ENCODE measurements around the gene BBIP1. TPM values are rescaled to one million over a fixed set of nuclear protein-coding genes. Genes with fewer than 3 reads are reported as not detected.

Gene BBIP1
- total RNA-seq, 2 experiments from 2014 or later = 37.2 to 42.6 TPM

- DNase-seq = no peak
- CTCF ChIA-PET = interaction anchor here (0.7 to 4.2 kb wide), 5 partner anchors 27 to 255 kb away, joined by 3 to 13 read pairs (median 5); no protein-coding TSS in a partner anchor
- peak overlapping the region; percentile 84 for H3K27ac Mint-ChIP-seq
- H3K27me3 Mint-ChIP-seq (ENCODE audit: low read depth) = no peaks in the 10 kb centered on the region
- no peaks in the 10 kb centered on the region for H3K36me3 Mint-ChIP-seq (ENCODE audit: low read depth)
- H3K4me1 Mint-ChIP-seq (ENCODE audit: low read depth) = peaks cover 96% of the 10 kb centered on the region
- peak overlapping the region; percentile 1 for H3K4me3 Mint-ChIP-seq
- intact Hi-C loops (cut with micrococcal nuclease) = loop anchor here (1.0 to 2.0 kb wide), 6 partner anchors 17 to 509 kb away; no protein-coding TSS in a partner anchor
- H3K9me3 Mint-ChIP-seq = no peaks in the 10 kb centered on the region
Observed at GRCh38 chr10:110865809-110866482, 53.0 kb downstream of the BBIP1 start.

- intact Hi-C loops (cut with micrococcal nuclease) = loop anchor here (1.0 to 2.0 kb wide), 5 partner anchors 18 to 508 kb away; no protein-coding TSS in a partner anchor
- DNase-seq = peak; percentile 13
- Mint-ChIP-seq H3K4me1 (ENCODE audit: low read depth) (peaks cover 96% of the 10 kb centered on the region), H3K9me3 (no peaks in the 10 kb centered on the region), H3K27ac (peak overlapping the region; percentile 84), H3K36me3 (ENCODE audit: low read depth) (no peaks in the 10 kb centered on the region), H3K27me3 (ENCODE audit: low read depth) (no peaks in the 10 kb centered on the region), H3K4me3 (peak overlapping the region; percentile 32)
- CTCF ChIA-PET = interaction anchor here (0.9 to 4.2 kb wide), 4 partner anchors 28 to 255 kb away, joined by 3 to 13 read pairs (median 5); no protein-coding TSS in a partner anchor
Observed at GRCh38 chr10:110865186-110865808, 53.7 kb downstream of the BBIP1 start.

GRCh38 chr10:110864662-110865140, 54.3 kb downstream of the BBIP1 start:
- no peaks in the 10 kb centered on the region for H3K9me3 Mint-ChIP-seq
- DNase-seq = peak; percentile 69
- peak overlapping the region; percentile 84 for H3K27ac Mint-ChIP-seq
- intact Hi-C loops (cut with micrococcal nuclease) = loop anchor here (1.0 to 5.0 kb wide), 10 partner anchors 8 to 857 kb away; partner anchors contain the start of gene ADD3
- H3K4me1 Mint-ChIP-seq (ENCODE audit: low read depth) = peaks cover 96% of the 10 kb centered on the region
- CTCF ChIA-PET = interaction anchor here (1.6 to 4.2 kb wide), 3 partner anchors 29 to 254 kb away, joined by 5 to 13 read pairs (median 5); no protein-coding TSS in a partner anchor
- no peaks in the 10 kb centered on the region for H3K27me3 Mint-ChIP-seq (ENCODE audit: low read depth)
- no peaks in the 10 kb centered on the region for H3K36me3 Mint-ChIP-seq (ENCODE audit: low read depth)
- peak overlapping the region; percentile 58 for H3K4me3 Mint-ChIP-seq

GRCh38 chr10:110863956-110864355, 55.0 kb downstream of the BBIP1 start:
- intact Hi-C loops (cut with micrococcal nuclease) = loop anchor here (1.0 to 5.0 kb wide), 9 partner anchors 8 to 857 kb away; partner anchors contain the start of gene ADD3
- peaks cover 96% of the 10 kb centered on the region for H3K4me1 Mint-ChIP-seq (ENCODE audit: low read depth)
- H3K9me3 Mint-ChIP-seq = no peaks in the 10 kb centered on the region
- CTCF ChIA-PET = interaction anchor here (1.6 kb wide), 1 partner anchor 61 kb away, joined by 5 read pairs; no protein-coding TSS in a partner anchor
- peak; percentile 14 for DNase-seq
- H3K36me3 Mint-ChIP-seq (ENCODE audit: low read depth) = no peaks in the 10 kb centered on the region
- H3K4me3 Mint-ChIP-seq = no peak overlapping the region
- H3K27me3 Mint-ChIP-seq (ENCODE audit: low read depth) = no peaks in the 10 kb centered on the region
- H3K27ac Mint-ChIP-seq = peak overlapping the region; percentile 84

- Mint-ChIP-seq H3K27me3 (ENCODE audit: low read depth) (no peaks in the 10 kb centered on the region), H3K27ac (peak overlapping the region; percentile 84), H3K9me3 (no peaks in the 10 kb centered on the region), H3K4me1 (ENCODE audit: low read depth) (peaks cover 93% of the 10 kb centered on the region), H3K4me3 (no peak overlapping the region), H3K36me3 (ENCODE audit: low read depth) (no peaks in the 10 kb centered on the region)
- intact Hi-C loops (cut with micrococcal nuclease) = loop anchor here (5.0 kb wide), 2 partner anchors 651 to 856 kb away; partner anchors contain the start of gene ADD3
- no peak for DNase-seq
- CTCF ChIA-PET = no interaction called here
Observed at GRCh38 chr10:110863361-110863760, 55.6 kb downstream of the BBIP1 start.

- DNase-seq = no peak
- Mint-ChIP-seq H3K4me1 (ENCODE audit: low read depth) (peaks cover 94% of the 10 kb centered on the region), H3K36me3 (ENCODE audit: low read depth) (no peaks in the 10 kb centered on the region), H3K27me3 (ENCODE audit: low read depth) (no peaks in the 10 kb centered on the region), H3K27ac (peak overlapping the region; percentile 60), H3K4me3 (no peak overlapping the region), H3K9me3 (no peaks in the 10 kb centered on the region)
- CTCF ChIA-PET = interaction anchor here (0.6 kb wide), 1 partner anchor 911 kb away, joined by 6 read pairs; no protein-coding TSS in a partner anchor
- intact Hi-C loops (cut with micrococcal nuclease) = loop anchor here (5.0 kb wide), 2 partner anchors 651 to 856 kb away; partner anchors contain the start of gene ADD3
Observed at GRCh38 chr10:110862961-110863360, 56.0 kb downstream of the BBIP1 start.

GRCh38 chr10:110861930-110862649, 56.9 kb downstream of the BBIP1 start:
- intact Hi-C loops (cut with micrococcal nuclease) = loop anchor here (5.0 kb wide), 2 partner anchors 650 to 855 kb away; partner anchors contain the start of gene ADD3
- H3K36me3 Mint-ChIP-seq (ENCODE audit: low read depth) = peaks cover 1% of the 10 kb centered on the region
- H3K27me3 Mint-ChIP-seq (ENCODE audit: low read depth) = no peaks in the 10 kb centered on the region
- no peaks in the 10 kb centered on the region for H3K9me3 Mint-ChIP-seq
- no peak overlapping the region for H3K4me3 Mint-ChIP-seq
- H3K27ac Mint-ChIP-seq = peak overlapping the region; percentile 54
- no peak for DNase-seq
- CTCF ChIA-PET = interaction anchor here (0.6 kb wide), 1 partner anchor 910 kb away, joined by 6 read pairs; no protein-coding TSS in a partner anchor
- peaks cover 94% of the 10 kb centered on the region for H3K4me1 Mint-ChIP-seq (ENCODE audit: low read depth)

GRCh38 chr10:110861476-110861875, 57.5 kb downstream of the BBIP1 start:
- no peaks in the 10 kb centered on the region for H3K9me3 Mint-ChIP-seq
- DNase-seq = no peak
- CTCF ChIA-PET = interaction anchor here (1.3 to 1.4 kb wide), 2 partner anchors 9 to 10 kb away, joined by 5 to 8 read pairs; partner anchors contain the start of gene PDCD4
- H3K27me3 Mint-ChIP-seq (ENCODE audit: low read depth) = no peaks in the 10 kb centered on the region
- no peak overlapping the region for H3K4me3 Mint-ChIP-seq
- H3K36me3 Mint-ChIP-seq (ENCODE audit: low read depth) = peaks cover 1% of the 10 kb centered on the region
- peaks cover 89% of the 10 kb centered on the region for H3K4me1 Mint-ChIP-seq (ENCODE audit: low read depth)
- H3K27ac Mint-ChIP-seq = peak overlapping the region; percentile 92
- intact Hi-C loops (cut with micrococcal nuclease) = loop anchor here (5.0 kb wide), 2 partner anchors 649 to 854 kb away; partner anchors contain the start of gene ADD3

GRCh38 chr10:110860576-110861241, 58.3 kb downstream of the BBIP1 start:
- Mint-ChIP-seq H3K4me3 (peak overlapping the region; percentile 36), H3K36me3 (ENCODE audit: low read depth) (peaks cover 4% of the 10 kb centered on the region), H3K27me3 (ENCODE audit: low read depth) (no peaks in the 10 kb centered on the region), H3K4me1 (ENCODE audit: low read depth) (peaks cover 86% of the 10 kb centered on the region), H3K9me3 (peaks cover 3% of the 10 kb centered on the region), H3K27ac (peak overlapping the region; percentile 92)
- peak; percentile 65 for DNase-seq
- intact Hi-C loops (cut with micrococcal nuclease) = loop anchor here (1.0 to 5.0 kb wide), 3 partner anchors 11 to 853 kb away; partner anchors contain the start of genes ADD3 and PDCD4
- CTCF ChIA-PET = interaction anchor here (1.3 to 1.4 kb wide), 2 partner anchors 9 to 11 kb away, joined by 5 to 8 read pairs; partner anchors contain the start of gene PDCD4

GRCh38 chr10:110859973-110860376, 59.0 kb downstream of the BBIP1 start:
- peak overlapping the region; percentile 92 for H3K27ac Mint-ChIP-seq
- H3K4me1 Mint-ChIP-seq (ENCODE audit: low read depth) = peaks cover 84% of the 10 kb centered on the region
- DNase-seq = no peak
- H3K27me3 Mint-ChIP-seq (ENCODE audit: low read depth) = no peaks in the 10 kb centered on the region
- H3K9me3 Mint-ChIP-seq = peaks cover 3% of the 10 kb centered on the region
- peaks cover 5% of the 10 kb centered on the region for H3K36me3 Mint-ChIP-seq (ENCODE audit: low read depth)
- intact Hi-C loops (cut with micrococcal nuclease) = loop anchor here (1.0 to 5.0 kb wide), 3 partner anchors 11 to 853 kb away; partner anchors contain the start of genes ADD3 and PDCD4
- H3K4me3 Mint-ChIP-seq = no peak overlapping the region
- CTCF ChIA-PET = interaction anchor here (0.7 to 1.3 kb wide), 3 partner anchors 12 to 21 kb away, joined by 3 to 5 read pairs (median 3); partner anchors contain the start of gene PDCD4

All from activated naive CD4-positive, alpha-beta T cell treated with anti-CD3 and anti-CD28 coated beads for 36 hours (primary cell).